ENCODE measurements around the gene TNNI3.

Gene TNNI3

DNA sequence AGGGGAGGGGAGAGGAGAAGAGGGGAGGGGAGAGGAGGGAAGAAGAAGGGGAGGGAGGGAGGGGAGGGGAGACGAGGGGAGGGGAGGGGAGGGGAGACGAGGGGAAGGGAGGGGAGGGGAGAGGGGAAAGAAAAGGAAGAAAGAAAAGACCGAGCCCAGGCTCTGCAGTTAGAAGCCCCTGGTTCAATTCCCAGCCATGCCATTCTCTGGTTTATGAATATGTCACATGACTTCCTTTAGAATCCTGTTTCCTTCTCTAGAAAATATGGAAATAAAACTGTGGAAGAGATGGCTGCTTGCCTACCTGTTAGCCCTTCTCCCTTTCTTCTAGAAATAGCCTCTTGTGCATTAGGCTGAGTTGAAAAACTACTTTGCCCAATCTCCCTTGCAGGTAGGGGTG lies 22.8 kb downstream of the TNNI3 start:
- no peaks in the 10 kb centered on the region for H3K36me3 ChIP-seq
- no peaks in the 10 kb centered on the region for H3K9me3 ChIP-seq
- H3K27me3 ChIP-seq = peaks cover 57% of the 10 kb centered on the region
- TF ChIP-seq, protein P1, sequence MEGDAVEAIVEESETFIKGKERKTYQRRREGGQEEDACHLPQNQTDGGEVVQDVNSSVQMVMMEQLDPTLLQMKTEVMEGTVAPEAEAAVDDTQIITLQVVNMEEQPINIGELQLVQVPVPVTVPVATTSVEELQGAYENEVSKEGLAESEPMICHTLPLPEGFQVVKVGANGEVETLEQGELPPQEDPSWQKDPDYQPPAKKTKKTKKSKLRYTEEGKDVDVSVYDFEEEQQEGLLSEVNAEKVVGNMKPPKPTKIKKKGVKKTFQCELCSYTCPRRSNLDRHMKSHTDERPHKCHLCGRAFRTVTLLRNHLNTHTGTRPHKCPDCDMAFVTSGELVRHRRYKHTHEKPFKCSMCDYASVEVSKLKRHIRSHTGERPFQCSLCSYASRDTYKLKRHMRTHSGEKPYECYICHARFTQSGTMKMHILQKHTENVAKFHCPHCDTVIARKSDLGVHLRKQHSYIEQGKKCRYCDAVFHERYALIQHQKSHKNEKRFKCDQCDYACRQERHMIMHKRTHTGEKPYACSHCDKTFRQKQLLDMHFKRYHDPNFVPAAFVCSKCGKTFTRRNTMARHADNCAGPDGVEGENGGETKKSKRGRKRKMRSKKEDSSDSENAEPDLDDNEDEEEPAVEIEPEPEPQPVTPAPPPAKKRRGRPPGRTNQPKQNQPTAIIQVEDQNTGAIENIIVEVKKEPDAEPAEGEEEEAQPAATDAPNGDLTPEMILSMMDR (IDR thresholded peaks at IDR 0.05; ENCODE audit: low read depth, low read length) = no peak
- DNase-seq = no peak
- no peaks in the 10 kb centered on the region for H3K4me1 ChIP-seq
- no peak overlapping the region for H3K4me3 ChIP-seq (ENCODE audit: low read depth, low read length)

DNA sequence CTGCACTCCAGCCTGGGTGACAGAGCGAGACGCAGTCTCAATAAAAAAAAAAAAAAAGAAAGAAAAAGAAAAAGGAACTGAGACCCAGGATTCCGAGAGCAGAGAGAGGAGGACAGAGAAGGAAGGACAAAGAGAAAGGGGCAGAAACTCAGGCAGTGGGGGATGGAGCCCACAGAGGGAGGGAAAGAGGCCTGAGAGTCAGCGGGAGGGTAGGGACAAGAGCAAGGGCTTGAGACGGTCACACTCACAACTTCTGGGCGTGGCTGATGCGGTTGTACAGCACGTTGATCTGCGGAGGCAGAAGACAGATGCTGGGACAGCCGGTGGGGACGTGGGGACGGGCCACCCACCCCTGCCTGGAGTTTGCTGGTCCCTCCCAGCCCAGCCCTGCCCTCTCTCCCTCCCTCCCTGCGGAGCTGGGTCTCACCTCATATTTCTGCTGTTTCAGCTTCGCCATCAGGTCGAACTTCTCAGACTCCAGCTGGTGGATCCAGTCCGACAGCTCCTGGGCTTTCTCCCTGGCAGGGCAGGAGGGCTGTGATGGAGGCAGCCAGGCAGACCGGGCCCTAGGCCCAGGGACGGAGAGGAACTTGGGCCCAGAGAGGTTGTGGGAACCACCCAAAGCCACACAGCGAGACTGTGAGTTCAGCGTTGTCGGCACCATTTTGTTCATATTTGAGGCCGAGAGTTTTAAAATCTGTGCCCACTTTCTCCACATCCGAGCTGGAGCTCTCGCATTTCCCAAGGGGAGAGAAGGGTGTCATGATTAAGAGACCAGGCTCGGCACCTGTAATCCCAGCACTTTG lies 23.7 kb downstream of the TNNI3 start:
- no peaks in the 10 kb centered on the region for H3K36me3 ChIP-seq
- no peak overlapping the region for H3K4me3 ChIP-seq (ENCODE audit: low read depth, low read length)
- DNase-seq = no peak
- peaks cover 62% of the 10 kb centered on the region for H3K27me3 ChIP-seq
- H3K4me1 ChIP-seq = no peaks in the 10 kb centered on the region
- no peaks in the 10 kb centered on the region for H3K9me3 ChIP-seq
- TF ChIP-seq, protein P1 (IDR thresholded peaks at IDR 0.05; ENCODE audit: low read depth, low read length) = no peak

DNA sequence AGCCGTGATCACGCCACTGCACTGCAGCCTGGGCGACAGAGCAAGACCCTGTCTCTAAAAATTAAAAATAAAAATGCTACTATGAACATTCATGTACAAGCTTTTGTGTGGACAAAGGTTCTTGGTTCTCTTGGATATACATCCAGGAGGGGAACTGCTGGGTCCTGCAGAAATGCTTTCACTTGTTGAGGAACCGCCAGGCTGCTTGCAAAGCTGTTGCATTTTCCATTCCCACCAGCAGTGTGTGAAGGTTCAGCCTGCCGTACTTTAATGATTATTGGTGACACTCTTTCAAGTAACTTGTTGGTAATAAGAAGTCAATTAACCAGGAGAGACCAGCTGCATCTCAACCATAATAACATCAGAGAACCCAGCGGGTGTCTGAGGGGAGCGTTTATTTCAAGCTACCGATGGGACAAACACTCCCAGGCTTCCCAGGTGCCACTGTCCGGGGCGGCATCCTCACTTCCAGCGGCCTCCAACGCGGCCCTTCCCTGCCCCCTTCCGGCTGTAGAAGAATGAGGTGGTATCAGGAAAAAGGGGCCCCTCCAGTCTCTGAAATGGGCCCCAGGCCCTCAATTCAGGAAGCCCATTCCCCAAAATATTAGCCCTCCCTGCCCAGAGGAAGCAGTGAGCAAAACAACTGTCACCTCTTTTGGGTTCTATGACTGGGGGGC lies 24.9 kb downstream of the TNNI3 start:
- TF ChIP-seq, protein P1 (IDR thresholded peaks at IDR 0.05; ENCODE audit: low read depth, low read length) = peak; percentile 59
- Histone ChIP-seq H3K36me3 (no peaks in the 10 kb centered on the region), H3K27me3 (peaks cover 69% of the 10 kb centered on the region), H3K4me1 (no peaks in the 10 kb centered on the region), H3K9me3 (no peaks in the 10 kb centered on the region), H3K4me3 (ENCODE audit: low read depth, low read length) (no peak overlapping the region)
- DNase-seq = peak; percentile 45

DNA sequence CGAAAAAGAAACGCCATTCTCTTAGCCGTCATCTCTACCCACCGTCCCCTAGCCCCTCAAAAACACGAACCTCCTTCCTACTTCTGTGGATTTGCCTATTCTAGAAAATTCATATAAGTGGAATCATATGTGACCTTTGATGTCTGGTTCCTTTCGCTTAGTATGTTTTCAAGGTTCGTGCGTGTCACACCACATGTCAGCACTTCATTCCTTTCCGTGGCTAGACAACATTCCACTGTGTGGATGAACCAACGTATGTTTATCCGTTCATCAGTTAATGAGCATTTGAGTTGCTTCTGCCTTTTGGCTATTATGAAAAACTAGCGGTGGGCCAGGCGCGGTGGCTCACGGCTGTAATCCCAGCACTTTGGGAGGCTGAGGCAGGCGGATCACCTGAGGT lies 26.1 kb downstream of the TNNI3 start:
- H3K4me3 ChIP-seq (ENCODE audit: low read depth, low read length) = no peak overlapping the region

DNA sequence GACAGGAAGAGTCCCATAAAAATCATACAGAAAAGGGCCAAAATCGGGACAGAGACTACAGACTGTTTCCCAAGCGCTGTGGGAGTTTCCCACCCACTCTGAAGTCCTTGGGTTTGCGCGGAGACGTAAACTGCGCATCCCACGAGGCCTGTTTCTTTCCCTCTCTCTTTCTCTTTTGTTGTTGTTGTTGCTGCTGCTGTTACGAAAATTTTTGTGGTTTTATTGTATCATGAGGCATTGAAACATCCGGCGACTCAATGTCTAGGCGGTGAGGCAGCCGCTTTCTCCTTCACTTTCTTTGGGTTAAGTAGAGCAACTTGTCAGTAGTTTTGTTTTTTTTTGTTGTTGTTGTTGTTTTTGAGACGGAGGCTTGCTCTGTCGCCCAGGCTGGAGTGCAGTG lies 38.5 kb downstream of the TNNI3 start:
- peaks cover 38% of the 10 kb centered on the region for H3K27me3 ChIP-seq
- H3K9me3 ChIP-seq = no peaks in the 10 kb centered on the region
- no peak overlapping the region for H3K4me3 ChIP-seq (ENCODE audit: low read depth, low read length)
- TF ChIP-seq, protein P1 (IDR thresholded peaks at IDR 0.05; ENCODE audit: low read depth, low read length) = no peak
- no peak for DNase-seq
- H3K36me3 ChIP-seq = no peaks in the 10 kb centered on the region
- H3K4me1 ChIP-seq = no peaks in the 10 kb centered on the region

More for the DNA sequence above, 26.1 kb downstream of the TNNI3 start:
- DNase-seq = no peak
- TF ChIP-seq, protein P1 (IDR thresholded peaks at IDR 0.05; ENCODE audit: low read depth, low read length) = no peak
- H3K36me3 ChIP-seq = no peaks in the 10 kb centered on the region
- no peaks in the 10 kb centered on the region for H3K9me3 ChIP-seq
- H3K27me3 ChIP-seq = peaks cover 76% of the 10 kb centered on the region
- no peaks in the 10 kb centered on the region for H3K4me1 ChIP-seq

Data from BE2C (cell line).